HepG2 (cell line): ENCODE results near the gene PPDPF. TPM values are rescaled to one million over a fixed set of nuclear protein-coding genes. Genes with fewer than 3 reads are reported as not detected.
A peak's percentile ranks its signal among the peaks of the same experiment; 100 is the strongest.

ENCODE experiments used
- ATAC-seq: fragments of 200-7000 bp; cut with Tn5 transposase; 3 replicates; pipeline ENCODE4 v1.9.1; 2020; ENCODE audit warnings: mild to moderate bottlenecking, moderate library complexity
- BruUV-seq: library from RNA; stranded (reverse); fragments of 400-500 nt; replicated peaks from 2 replicates; lab custom pipeline; 2021; lab: Mats Ljungman, UMichigan
- CTCF ChIA-PET: fragments of 300-600 bp; formaldehyde crosslinking; extraction: SDS; loops from one replicate; lab custom pipeline; 2021; ENCODE audit warnings: low total read pairs, inconsistent platforms, low intra/inter-chr PET ratio; lab: Yijun Ruan, JAX
- POLR2A ChIA-PET: fragments of 350-600 bp; sonication (Branson Sonifier 250); formaldehyde crosslinking; loops from one replicate; lab custom pipeline; 2020; ENCODE audit warnings: antibody characterized with exemption, inconsistent platforms; lab: Yijun Ruan, JAX
- DNase-seq: peaks from one replicate; pipeline ENCODE4 v3.0.0-alpha.2; 2015; ENCODE audit warnings: low spot score
- FAIRE-seq: peaks from 3 replicates; lab custom pipeline; 2011; peaks lifted over from hg19 to GRCh38; lab: Jason Lieb, UNC
- H2AFZ ChIP-seq: one replicate; pipeline ENCODE4 v1.6.1; 2011; ENCODE audit warnings: low read length, inconsistent platforms
- H3K27ac ChIP-seq: fragments of 300-600 bp; 3 replicates; pipeline ENCODE4 v1.8.0; 2011; ENCODE audit warnings: mixed run types, mild to moderate bottlenecking, mixed read lengths, low read length, inconsistent platforms; ENCODE audit not compliant: insufficient read depth; ENCODE audit errors: extremely low read length
- H3K27me3 ChIP-seq, 2 experiments: fragments of 200-600 bp in 1 of 2; 2 replicates in 1 of 2; 3 replicates in 1 of 2; pipeline versions ENCODE4 v1.6.0 to v1.8.0; 2011; ENCODE audit warnings: low read length in 2 of 2, mild to moderate bottlenecking in 2 of 2, moderate library complexity in 2 of 2, inconsistent platforms in 1 of 2; ENCODE audit not compliant: insufficient read depth in 2 of 2, control insufficient read depth in 1 of 2
- H3K36me3 ChIP-seq, 2 experiments: fragments of 200-600 bp in 1 of 2; replicated peaks in 1 of 2; 2 replicates in 1 of 2; 3 replicates in 1 of 2; pipeline versions ENCODE4 v1.5.1 to v1.8.0; 2011; ENCODE audit warnings: low read length in 2 of 2, inconsistent platforms in 1 of 2; ENCODE audit not compliant: insufficient read depth in 2 of 2, control insufficient read depth in 1 of 2
- H3K4me1 ChIP-seq: 2 replicates; pipeline ENCODE4 v1.5.1; 2012; ENCODE audit warnings: low read length, inconsistent platforms; ENCODE audit not compliant: insufficient read depth
- H3K4me2 ChIP-seq: 2 replicates; pipeline ENCODE4 v1.6.0; 2011; ENCODE audit warnings: low read depth, low read length, inconsistent platforms
- H3K4me3 ChIP-seq, 3 experiments: fragments of 200-600 bp in 1 of 3; sonication (generic), shearing (Covaris generic) in 1 of 3; replicated peaks in 1 of 3; 2 replicates each; pipeline ENCODE4 v1.5.1; 2011 to 2016; ENCODE audit warnings: low read length in 3 of 3, inconsistent platforms in 2 of 3, low read depth in 2 of 3, mild to moderate bottlenecking in 2 of 3, control low read depth in 1 of 3, mixed read lengths in 1 of 3; ENCODE audit not compliant: insufficient read depth in 1 of 3
- H3K79me2 ChIP-seq: one replicate; pipeline ENCODE4 v1.6.1; 2011; ENCODE audit warnings: low read length, inconsistent platforms; ENCODE audit not compliant: insufficient read depth
- H3K9ac ChIP-seq: 2 replicates; pipeline ENCODE4 v1.6.0; 2011; ENCODE audit warnings: mild to moderate bottlenecking, low read depth, low read length, inconsistent platforms; ENCODE audit not compliant: insufficient read depth
- H3K9me3 ChIP-seq: 2 replicates; pipeline ENCODE4 v1.5.1; 2012; ENCODE audit warnings: mild to moderate bottlenecking, low read length
- H4K20me1 ChIP-seq: 2 replicates; pipeline ENCODE4 v1.6.0; 2011; ENCODE audit warnings: inconsistent platforms, mild to moderate bottlenecking, low read length, moderate library complexity; ENCODE audit not compliant: insufficient read depth
- AGO1 ChIP-seq: fragments of 200-400 bp; formaldehyde crosslinking; IDR thresholded peaks from 2 replicates; pipeline ENCODE4 v1.6.1; 2017; ENCODE audit warnings: mild to moderate bottlenecking, low read depth, low read length, moderate library complexity; ENCODE audit not compliant: poor library complexity, severe bottlenecking
- BRF2 ChIP-seq: sonication (generic); formaldehyde crosslinking; IDR thresholded peaks from 2 replicates; pipeline ENCODE4 v1.8.1; 2022; ENCODE audit warnings: mild to moderate bottlenecking, missing genetic modification reagents
- DRAP1 ChIP-seq: IDR thresholded peaks from 2 replicates; pipeline ENCODE4 v1.6.1; 2016; ENCODE audit warnings: missing genetic modification reagents, missing compliant biosample characterization
- JUND ChIP-seq: sonication (generic); formaldehyde crosslinking; IDR thresholded peaks from 2 replicates; pipeline ENCODE4 v1.8.0; 2022; ENCODE audit warnings: mild to moderate bottlenecking, missing genetic modification reagents
- KAT2B ChIP-seq: fragments of 150-350 bp; IDR thresholded peaks from 2 replicates; pipeline ENCODE4 v1.6.1; 2014; ENCODE audit warnings: low read depth, low read length, borderline replicate concordance
- NONO ChIP-seq, 2 experiments: fragments of 450-650 bp in 1 of 2; sonication (generic) in 1 of 2; formaldehyde crosslinking in 1 of 2; IDR thresholded peaks in 1 of 2; conservative IDR thresholded peaks in 1 of 2; 2 replicates each; pipeline versions ENCODE4 v1.6.1 to v1.8.0; 2017 to 2022; ENCODE audit warnings: mild to moderate bottlenecking in 1 of 2, missing genetic modification reagents in 1 of 2, moderate library complexity in 1 of 2
- SNAPC2 ChIP-seq: sonication (generic); formaldehyde crosslinking; IDR thresholded peaks from 2 replicates; pipeline ENCODE4 v1.8.1; 2022; ENCODE audit warnings: mild to moderate bottlenecking, missing genetic modification reagents
- ZBTB38 ChIP-seq: sonication (generic); formaldehyde crosslinking; IDR thresholded peaks from 2 replicates; pipeline ENCODE4 v1.5.1; 2020; ENCODE audit warnings: mild to moderate bottlenecking, missing genetic modification reagents
- ZBTB44 ChIP-seq: sonication (generic); formaldehyde crosslinking; IDR thresholded peaks from 2 replicates; pipeline ENCODE4 v1.4.0; 2020; ENCODE audit warnings: missing genetic modification reagents
- ZKSCAN1 ChIP-seq: fragments of 150-350 bp; IDR thresholded peaks from 2 replicates; pipeline ENCODE4 v1.6.1; 2014; ENCODE audit warnings: low read length
- ZNF138 ChIP-seq: sonication (generic); formaldehyde crosslinking; IDR thresholded peaks from 2 replicates; pipeline ENCODE4 v1.5.0; 2020; ENCODE audit warnings: mild to moderate bottlenecking, low read depth, missing genetic modification reagents
- ZNF17 ChIP-seq: sonication (generic); formaldehyde crosslinking; IDR thresholded peaks from 2 replicates; pipeline ENCODE4 v1.5.0; 2020; ENCODE audit warnings: mild to moderate bottlenecking, missing genetic modification reagents
- ZNF30 ChIP-seq: sonication (generic); formaldehyde crosslinking; IDR thresholded peaks from 2 replicates; pipeline ENCODE4 v1.5.0; 2020; ENCODE audit warnings: mild to moderate bottlenecking, missing genetic modification reagents
- ZNF710 ChIP-seq: sonication (generic); formaldehyde crosslinking; IDR thresholded peaks from 2 replicates; pipeline ENCODE4 v1.5.0; 2020; ENCODE audit warnings: mild to moderate bottlenecking, missing genetic modification reagents, borderline replicate concordance
- WGBS: methylation state at CpG from one replicate; pipeline ENCODE4 v1.1.6; 2017; ENCODE audit warnings: low lambda C conversion rate; 5-methylcytosine and 5-hydroxymethylcytosine counted together
- in situ Hi-C: cut with HindIII; loops from 2 replicates; pipeline ENCODE4 v1.10.0; 2017; ENCODE audit warnings: low pct_unique_long_range_greater_than_20kb; ENCODE audit not compliant: extremely low pct_ligation_motif_present
- intact Hi-C: fragments of 100-400 bp; cut with micrococcal nuclease; formaldehyde crosslinking; loops from one replicate; pipeline ENCODE4 v1.10.0; 2022; ENCODE audit not compliant: unreplicated experiment
- polyA plus RNA-seq, 8 experiments: library from polyadenylated mRNA; depleted of rRNA in 3 of 8; stranded (reverse) in 7 of 8; unstranded in 1 of 8; fragments of >200 nt; fragmentation: Illumina TruSeq in 4 of 8; extraction: Trizol in 4 of 8; gene quantifications; 2 replicates each; pipeline versions ENCODE4 v1.2.1 to v1.2.3, GENCODE V29; 2011 to 2016; ENCODE audit warnings: low read depth in 4 of 8, missing spikeins in 1 of 8, mixed read lengths in 1 of 8; ENCODE audit not compliant: insufficient read depth in 1 of 8
- total RNA-seq, 5 experiments: library from RNA; depleted of rRNA; stranded (reverse); fragments of >200 nt; fragmentation: Illumina TruSeq; extraction: Trizol; gene quantifications; 2 replicates each; pipeline ENCODE4 v1.2.3, GENCODE V29; 2016; ENCODE audit warnings: low read depth in 1 of 5
- TF ChIP-seq, protein P1 (sequence below): sonication (generic); formaldehyde crosslinking; IDR thresholded peaks from 2 replicates; pipeline ENCODE4 v1.4.0; 2020; ENCODE audit warnings: missing genetic modification reagents, borderline replicate concordance

PPDPF gene
- total and polyA plus RNA-seq, 2 of the 13 experiments (the other 11 are each of a cell fraction or from before 2014, with no cell fraction given), result 1.8 to 7.0 TPM

DNA sequence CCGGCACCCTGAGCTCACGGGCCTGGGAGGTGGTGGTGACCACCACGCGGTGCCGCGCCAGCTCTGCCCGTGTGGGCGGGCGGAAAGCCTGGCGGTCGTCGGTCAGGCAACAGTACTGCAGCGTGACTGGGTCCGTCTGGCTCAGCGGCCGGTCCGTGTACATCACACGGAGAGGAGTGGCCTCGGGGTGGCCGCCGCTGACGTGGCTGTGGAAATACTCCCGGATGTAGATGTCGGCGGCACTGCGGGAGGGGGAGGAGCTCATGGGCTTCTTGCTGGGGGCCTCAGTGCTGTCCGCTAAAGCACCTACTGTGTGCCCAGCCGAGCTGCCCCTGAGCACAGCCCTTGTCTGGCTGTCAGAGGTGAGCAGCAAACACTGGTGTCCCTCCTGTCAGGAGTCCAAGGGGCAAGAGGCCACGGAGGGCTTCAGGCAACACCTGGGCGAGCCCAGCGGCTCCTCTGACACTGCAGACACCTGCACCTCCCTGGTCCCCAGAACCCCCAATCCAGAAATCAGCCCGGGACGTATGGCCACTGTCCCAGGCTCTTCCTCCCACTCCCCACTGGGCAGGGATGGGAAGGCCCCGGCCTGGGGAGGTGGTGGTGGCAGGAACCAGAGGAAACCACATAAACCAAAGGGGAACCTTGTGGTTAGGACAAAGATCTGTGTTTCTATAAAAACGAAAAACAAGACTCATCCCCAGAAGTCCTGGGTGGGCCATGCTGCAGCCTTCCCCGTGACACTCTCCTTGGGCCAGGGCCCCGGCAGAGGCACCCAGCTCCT lies 47.0 kb downstream of the PPDPF start:
- CTCF ChIA-PET, result no interaction called here
- TF ChIP-seq ZNF710 (CRISPR knock-in tag), result 0 out of 2 replicates have a peak, but pooled peaks have one; percentile 17
- no peak for TF ChIP-seq BRF2 (CRISPR knock-in tag)
- TF ChIP-seq ZBTB44 (CRISPR knock-in tag), result no peak
- TF ChIP-seq KAT2B, result no peak
- no peak for TF ChIP-seq ZNF138
- no peak for TF ChIP-seq DRAP1 (CRISPR knock-in tag)
- TF ChIP-seq NONO (IDR thresholded peaks at IDR 0.05), result no peak
- 0 out of 2 replicates have a peak, but pooled peaks have one; percentile 8 for TF ChIP-seq NONO (CRISPR knock-in tag; conservative IDR thresholded peaks at IDR 0.05)
- TF ChIP-seq, protein P1, sequence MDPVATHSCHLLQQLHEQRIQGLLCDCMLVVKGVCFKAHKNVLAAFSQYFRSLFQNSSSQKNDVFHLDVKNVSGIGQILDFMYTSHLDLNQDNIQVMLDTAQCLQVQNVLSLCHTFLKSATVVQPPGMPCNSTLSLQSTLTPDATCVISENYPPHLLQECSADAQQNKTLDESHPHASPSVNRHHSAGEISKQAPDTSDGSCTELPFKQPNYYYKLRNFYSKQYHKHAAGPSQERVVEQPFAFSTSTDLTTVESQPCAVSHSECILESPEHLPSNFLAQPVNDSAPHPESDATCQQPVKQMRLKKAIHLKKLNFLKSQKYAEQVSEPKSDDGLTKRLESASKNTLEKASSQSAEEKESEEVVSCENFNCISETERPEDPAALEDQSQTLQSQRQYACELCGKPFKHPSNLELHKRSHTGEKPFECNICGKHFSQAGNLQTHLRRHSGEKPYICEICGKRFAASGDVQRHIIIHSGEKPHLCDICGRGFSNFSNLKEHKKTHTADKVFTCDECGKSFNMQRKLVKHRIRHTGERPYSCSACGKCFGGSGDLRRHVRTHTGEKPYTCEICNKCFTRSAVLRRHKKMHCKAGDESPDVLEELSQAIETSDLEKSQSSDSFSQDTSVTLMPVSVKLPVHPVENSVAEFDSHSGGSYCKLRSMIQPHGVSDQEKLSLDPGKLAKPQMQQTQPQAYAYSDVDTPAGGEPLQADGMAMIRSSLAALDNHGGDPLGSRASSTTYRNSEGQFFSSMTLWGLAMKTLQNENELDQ (CRISPR knock-in tag), result no peak
- peak; percentile 88 for TF ChIP-seq ZKSCAN1
- TF ChIP-seq ZNF30 (CRISPR knock-in tag), result no peak
- TF ChIP-seq JUND (CRISPR knock-in tag), result no peak
- TF ChIP-seq SNAPC2 (CRISPR knock-in tag), result no peak
- peak; percentile 10 for TF ChIP-seq AGO1
- peak; percentile 58; the same call in 1 of the 2 replicates for TF ChIP-seq ZBTB38 (CRISPR knock-in tag)
- no peak for TF ChIP-seq ZNF17 (CRISPR knock-in tag)

More for the DNA sequence above, 47.0 kb downstream of the PPDPF start:
- Histone ChIP-seq H3K79me2 (no peaks in the 10 kb centered on the region), H4K20me1 (peaks cover 2% of the 10 kb centered on the region; the same call in 1 of the 2 replicates), H3K4me2 (no peak overlapping the region), H3K9me3 (no peaks in the 10 kb centered on the region), H2AFZ (no peak overlapping the region), H3K36me3 (no peaks in the 10 kb centered on the region), H3K4me3 (no peak overlapping the region), H3K4me1 (0 out of 2 replicates have a peak, but pooled peaks cover under 1% of the 10 kb centered on the region), H3K27me3 (no peaks in the 10 kb centered on the region), H3K9ac (no peak overlapping the region), H3K27ac (no peak overlapping the region)
- intact Hi-C loops (no loop called here), in situ Hi-C loops (no loop called here)
- FAIRE-seq, result no peak
- DNase-seq, result no peak
- POLR2A ChIA-PET, result no interaction called here
- 84% methylated on average over 37 of the region's 37 CpGs for WGBS
- no peak for ATAC-seq
- no TSS peak for BruUV-seq
